HG03039 (cell line): ENCODE data around the gene TOE1.

Experiments used
- ATAC-seq: cut with Tn5 transposase; IDR thresholded peaks from one replicate; pipeline ENCODE4 v1.9.1; 2021; ENCODE audit warnings: mild to moderate bottlenecking, moderate library complexity; ENCODE audit not compliant: unreplicated experiment

TOE1 gene

GRCh38 chr1:45326627-45327623 is 13.0 kb upstream of the TOE1 start, which contains the start of gene HPDL:
Gene HPDL, plus strand, starts transcription at chr1:45326895. Its CDS starts 254 bp downstream, at chr1:45327149.
- ATAC-seq, result no peak

- no peak for ATAC-seq
Observed at GRCh38 chr1:45327644-45328515, 12.1 kb upstream of the TOE1 start.

- no peak for ATAC-seq
Observed at GRCh38 chr1:45328680-45329079, 11.3 kb upstream of the TOE1 start.

GRCh38 chr1:45329445-45329844 is 10.5 kb upstream of the TOE1 start:
- no peak for ATAC-seq

- no peak for ATAC-seq
Observed at GRCh38 chr1:45331436-45332345, 8.3 kb upstream of the TOE1 start.

- ATAC-seq, result no peak
Observed at GRCh38 chr1:45332346-45332720, 7.6 kb upstream of the TOE1 start.

- ATAC-seq, result no peak
Observed at GRCh38 chr1:45334308-45335245, 5.4 kb upstream of the TOE1 start.

- ATAC-seq, result no peak
Observed at GRCh38 chr1:45335855-45336324, 4.1 kb upstream of the TOE1 start.

GRCh38 chr1:45337630-45338325 is 2.2 kb upstream of the TOE1 start:
- no peak for ATAC-seq

- no peak for ATAC-seq
Observed at GRCh38 chr1:45340816-45341466, 971 bp downstream of the TOE1 start.

GRCh38 chr1:45344499-45344898 is 4.5 kb downstream of the TOE1 start:
- no peak for ATAC-seq

- no peak for ATAC-seq
Observed at GRCh38 chr1:45345014-45345413, 5.0 kb downstream of the TOE1 start.

GRCh38 chr1:45346473-45346872 is 6.5 kb downstream of the TOE1 start:
- ATAC-seq, result no peak

- no peak for ATAC-seq
Observed at GRCh38 chr1:45348020-45348419, 8.1 kb downstream of the TOE1 start.

- ATAC-seq, result no peak
Observed at GRCh38 chr1:45348609-45348965, 8.6 kb downstream of the TOE1 start.

GRCh38 chr1:45348966-45349677 is 9.2 kb downstream of the TOE1 start:
- ATAC-seq, result no peak

- ATAC-seq, result no peak
Observed at GRCh38 chr1:45351508-45351907, 11.5 kb downstream of the TOE1 start.

GRCh38 chr1:45353685-45354084 is 13.7 kb downstream of the TOE1 start:
- ATAC-seq, result no peak
